OCI-LY1 (cell line): ENCODE measurements around the gene SYTL4.

Experiments
- H2AFZ ChIP-seq: fragments of 200-600 bp; sonication (generic), shearing (Covaris generic); 2 replicates; pipeline ENCODE4 v1.6.0; 2014; ENCODE audit warnings: antibody characterized with exemption, mild to moderate bottlenecking, low read length
- H3F3A ChIP-seq: fragments of 200-600 bp; sonication (generic), shearing (Covaris generic); 2 replicates; pipeline ENCODE4 v1.6.0; 2014; ENCODE audit warnings: mild to moderate bottlenecking, antibody characterized with exemption, low read length, moderate library complexity; ENCODE audit not compliant: insufficient read depth
- H3K27ac ChIP-seq: fragments of 200-600 bp; sonication (generic); 2 replicates; pipeline ENCODE4 v1.5.1; 2014; ENCODE audit warnings: low read length, mixed run types, mild to moderate bottlenecking, low read depth; ENCODE audit not compliant: poor library complexity, severe bottlenecking
- H3K27me3 ChIP-seq: fragments of 200-600 bp; sonication (generic); 2 replicates; pipeline ENCODE4 v1.6.0; 2014; ENCODE audit warnings: antibody characterized with exemption, mild to moderate bottlenecking, low read length, moderate library complexity; ENCODE audit not compliant: insufficient read depth
- H3K36me3 ChIP-seq: fragments of 200-600 bp; sonication (generic); 2 replicates; pipeline ENCODE4 v1.6.1; 2014; ENCODE audit warnings: mild to moderate bottlenecking, antibody characterized with exemption, low read length, moderate library complexity, mixed read lengths; ENCODE audit not compliant: insufficient read depth
- H3K4me1 ChIP-seq: fragments of 200-600 bp; sonication (generic); 2 replicates; pipeline ENCODE4 v1.5.1; 2014; ENCODE audit warnings: mild to moderate bottlenecking, low read length, moderate library complexity; ENCODE audit not compliant: insufficient read depth, severe bottlenecking
- H3K4me2 ChIP-seq: fragments of 200-600 bp; sonication (generic), shearing (Covaris generic); 2 replicates; pipeline ENCODE4 v1.6.1; 2014; ENCODE audit warnings: low read length
- H3K4me3 ChIP-seq: fragments of 200-600 bp; sonication (generic); 2 replicates; pipeline ENCODE4 v1.5.1; 2014; ENCODE audit warnings: low read length, low read depth, mild to moderate bottlenecking, mixed read lengths; ENCODE audit not compliant: poor library complexity, severe bottlenecking
- H3K79me2 ChIP-seq: fragments of 200-600 bp; shearing (Covaris generic); 2 replicates; pipeline ENCODE4 v1.6.1; 2016; ENCODE audit warnings: mixed run types, low read length, mixed read lengths; ENCODE audit not compliant: insufficient read depth
- H3K9ac ChIP-seq: fragments of 200-600 bp; sonication (generic), shearing (Covaris generic); 2 replicates; pipeline ENCODE4 v1.6.1; 2014; ENCODE audit warnings: mild to moderate bottlenecking, low read length, mixed read lengths
- H3K9me2 ChIP-seq: fragments of 200-600 bp; sonication (generic), shearing (Covaris generic); 2 replicates; pipeline ENCODE4 v1.6.1; 2014; ENCODE audit warnings: low read depth, mild to moderate bottlenecking, low read length, mixed read lengths
- H3K9me3 ChIP-seq: fragments of 200-600 bp; shearing (Covaris generic); 2 replicates; pipeline ENCODE4 v1.6.1; 2014; ENCODE audit warnings: low read length, mixed read lengths
- H4K20me1 ChIP-seq: fragments of 200-600 bp; sonication (generic), shearing (Covaris generic); 2 replicates; pipeline ENCODE4 v1.6.0; 2016; ENCODE audit warnings: mild to moderate bottlenecking, low read length; ENCODE audit not compliant: insufficient read depth
- CTCF ChIP-seq: fragments of 200-600 bp; sonication (generic), shearing (Covaris generic); IDR thresholded peaks from 2 replicates; pipeline ENCODE4 v1.5.1; 2017; ENCODE audit warnings: mild to moderate bottlenecking, antibody characterized with exemption, low read length, moderate library complexity, mixed read lengths
- EZH2 ChIP-seq: fragments of 200-600 bp; sonication (generic), shearing (Covaris generic); IDR thresholded peaks from 2 replicates; pipeline ENCODE4 v1.8.0; 2017; ENCODE audit warnings: borderline replicate concordance, mixed run types, mild to moderate bottlenecking, antibody characterized with exemption, low read length, moderate library complexity, mixed read lengths

SYTL4 gene

GRCh38 chrX:100672966-100673365 is 59.0 kb downstream of the SYTL4 start:
- Histone ChIP-seq H3K9me2 (no peaks in the 10 kb centered on the region), H3K27me3 (no peaks in the 10 kb centered on the region), H3K9ac (no peak overlapping the region), H3F3A (no peaks in the 10 kb centered on the region), H2AFZ (no peak overlapping the region), H4K20me1 (no peaks in the 10 kb centered on the region), H3K79me2 (no peaks in the 10 kb centered on the region), H3K9me3 (no peaks in the 10 kb centered on the region), H3K4me2 (no peak overlapping the region), H3K36me3 (no peaks in the 10 kb centered on the region), H3K4me3 (no peak overlapping the region), H3K27ac (no peak overlapping the region), H3K4me1 (no peaks in the 10 kb centered on the region)
- no peak for TF ChIP-seq EZH2
- TF ChIP-seq CTCF, result no peak

GRCh38 chrX:100663642-100664041 is 68.3 kb downstream of the SYTL4 start:
- TF ChIP-seq CTCF (no peak), EZH2 (no peak)
- H2AFZ ChIP-seq, result no peak overlapping the region
- H3K4me3 ChIP-seq, result no peak overlapping the region
- H3K4me1 ChIP-seq, result no peaks in the 10 kb centered on the region
- no peaks in the 10 kb centered on the region for H3K79me2 ChIP-seq
- H3K9ac ChIP-seq, result no peak overlapping the region
- H3F3A ChIP-seq, result no peaks in the 10 kb centered on the region
- H3K27ac ChIP-seq, result no peak overlapping the region
- no peaks in the 10 kb centered on the region for H3K36me3 ChIP-seq
- no peaks in the 10 kb centered on the region for H3K9me2 ChIP-seq
- H3K27me3 ChIP-seq, result no peaks in the 10 kb centered on the region
- H3K9me3 ChIP-seq, result no peaks in the 10 kb centered on the region
- no peaks in the 10 kb centered on the region for H4K20me1 ChIP-seq
- no peak overlapping the region for H3K4me2 ChIP-seq

GRCh38 chrX:100662796-100663195 is 69.1 kb downstream of the SYTL4 start:
- no peaks in the 10 kb centered on the region for H3K4me1 ChIP-seq
- TF ChIP-seq CTCF (no peak), EZH2 (no peak)
- no peaks in the 10 kb centered on the region for H3K9me2 ChIP-seq
- H2AFZ ChIP-seq, result no peak overlapping the region
- no peaks in the 10 kb centered on the region for H3K27me3 ChIP-seq
- no peak overlapping the region for H3K4me2 ChIP-seq
- H3K9me3 ChIP-seq, result no peaks in the 10 kb centered on the region
- H3K27ac ChIP-seq, result no peak overlapping the region
- H4K20me1 ChIP-seq, result no peaks in the 10 kb centered on the region
- no peaks in the 10 kb centered on the region for H3F3A ChIP-seq
- H3K36me3 ChIP-seq, result no peaks in the 10 kb centered on the region
- no peak overlapping the region for H3K9ac ChIP-seq
- no peaks in the 10 kb centered on the region for H3K79me2 ChIP-seq
- no peak overlapping the region for H3K4me3 ChIP-seq
